ENCODE measurements around the gene HLF. TPM values are rescaled to one million over a fixed set of nuclear protein-coding genes. Genes with fewer than 3 reads are reported as not detected.

The HLF gene
- total and polyA plus RNA-seq, 2 donors (not counting 3 experiments of a cell fraction or from before 2014, with no cell fraction given) = not detected

- dilution Hi-C loops (cut with MboI; ENCODE audit: extremely low pct_ligation_motif_present, low sequenced_read_pairs) = no loop called here
- Histone ChIP-seq H3K36me3 (ENCODE audit: control insufficient read depth in 2 of 2, extremely low read depth in 1 of 2, insufficient read depth in 2 of 2, low read length in 2 of 2) (no peaks in the 10 kb centered on the region), H3K9me3 (replicated peaks; ENCODE audit: control insufficient read depth, insufficient read depth, low read length) (no peaks in the 10 kb centered on the region), H3K4me2 (ENCODE audit: insufficient read depth, low read length) (no peak overlapping the region), H3K9me1 (replicated peaks; ENCODE audit: control insufficient read depth, extremely low read depth, insufficient read depth, low read length) (no peaks in the 10 kb centered on the region), H3K27me3 (ENCODE audit: control insufficient read depth in 2 of 2, insufficient read depth in 2 of 2, low read length in 2 of 2) (peaks cover 0 to 3% of the 10 kb centered on the region in 2 experiments), H2AFZ (ENCODE audit: low read depth, low read length) (no peak overlapping the region), H3K9ac (replicated peaks; ENCODE audit: extremely low read depth, insufficient read depth, low read length) (no peak overlapping the region), H3K4me3 (replicated peaks in 1 of 3; ENCODE audit: insufficient read depth in 1 of 3, low read depth in 1 of 3, low read length in 3 of 3) (no peak overlapping the region), H3K79me2 (ENCODE audit: control insufficient read depth, insufficient read depth, low read length) (no peaks in the 10 kb centered on the region), H3K27ac (ENCODE audit: insufficient read depth, low read depth, low read length) (no peak overlapping the region), H3K4me1 (ENCODE audit: control insufficient read depth, extremely low read depth, insufficient read depth, low read length) (no peaks in the 10 kb centered on the region), H4K20me1 (replicated peaks; ENCODE audit: control insufficient read depth, extremely low read depth, insufficient read depth, low read length) (no peaks in the 10 kb centered on the region)
- intact Hi-C loops (cut with micrococcal nuclease) = no loop called here
- POLR2A ChIA-PET = no interaction called here
- TF ChIP-seq CTCF (IDR thresholded peaks at IDR 0.05; ENCODE audit: extremely low read depth in 1 of 2, insufficient read depth in 1 of 2, low read depth in 1 of 2, low read length in 2 of 2) (no peak), GATA2 (IDR thresholded peaks at IDR 0.05; ENCODE audit: insufficient read depth, insufficient read length, low read depth, low read length) (no peak), FOS (IDR thresholded peaks at IDR 0.05; ENCODE audit: borderline replicate concordance, insufficient read depth, low read length) (no peak)
- CTCF ChIA-PET = no interaction called here
- DNase-seq (ENCODE audit: low read depth, low spot score) (no peak), FAIRE-seq (no peak)
- BruUV-seq (replicated peaks) = no TSS peak
These were observed 75.4 kb downstream of the HLF start for GRCh38 chr17:55340176-55340575.

GRCh38 chr17:55340686-55341085 lies 75.9 kb downstream of the HLF start:
- no peak overlapping the region for H3K9ac ChIP-seq (replicated peaks; ENCODE audit: extremely low read depth, insufficient read depth, low read length)
- no peaks in the 10 kb centered on the region for H3K9me1 ChIP-seq (replicated peaks; ENCODE audit: control insufficient read depth, extremely low read depth, insufficient read depth, low read length)
- no peak overlapping the region for H3K27ac ChIP-seq (ENCODE audit: insufficient read depth, low read depth, low read length)
- DNase-seq (ENCODE audit: low read depth, low spot score) = no peak
- no peak for FAIRE-seq
- no peaks in the 10 kb centered on the region for H3K4me1 ChIP-seq (ENCODE audit: control insufficient read depth, extremely low read depth, insufficient read depth, low read length)
- H4K20me1 ChIP-seq (replicated peaks; ENCODE audit: control insufficient read depth, extremely low read depth, insufficient read depth, low read length) = no peaks in the 10 kb centered on the region
- no TSS peak for BruUV-seq (replicated peaks)
- no peak for TF ChIP-seq MAX (IDR thresholded peaks at IDR 0.05; ENCODE audit: insufficient read depth, insufficient read length)
- no peak for TF ChIP-seq FOS (IDR thresholded peaks at IDR 0.05; ENCODE audit: borderline replicate concordance, insufficient read depth, low read length)
- TF ChIP-seq POLR2A (IDR thresholded peaks at IDR 0.05; ENCODE audit: low read depth, low read length) = no peak
- no peak for TF ChIP-seq EZH2 (IDR thresholded peaks at IDR 0.05; ENCODE audit: borderline replicate concordance, low read depth, low read length, severe bottlenecking)
- no peak for TF ChIP-seq GATA2 (IDR thresholded peaks at IDR 0.05; ENCODE audit: insufficient read depth, insufficient read length, low read depth, low read length)
- TF ChIP-seq POLR2AphosphoS5 (IDR thresholded peaks at IDR 0.05; ENCODE audit: insufficient read depth, low read depth, low read length) = no peak
- no peak for TF ChIP-seq CTCF (IDR thresholded peaks at IDR 0.05; ENCODE audit: extremely low read depth in 1 of 2, insufficient read depth in 1 of 2, low read depth in 1 of 2, low read length in 2 of 2)
- TF ChIP-seq MYC (IDR thresholded peaks at IDR 0.05; ENCODE audit: low read depth, low read length) = no peak
- no peak for TF ChIP-seq JUN (IDR thresholded peaks at IDR 0.05; ENCODE audit: borderline replicate concordance, insufficient read depth, insufficient read length, low read depth)
- no peaks in the 10 kb centered on the region for H3K9me3 ChIP-seq (replicated peaks; ENCODE audit: control insufficient read depth, insufficient read depth, low read length)
- peaks cover 0 to 3% of the 10 kb centered on the region in 2 experiments for H3K27me3 ChIP-seq (ENCODE audit: control insufficient read depth in 2 of 2, insufficient read depth in 2 of 2, low read length in 2 of 2)
- POLR2A ChIA-PET = no interaction called here
- no peak overlapping the region for H3K4me3 ChIP-seq (replicated peaks in 1 of 3; ENCODE audit: insufficient read depth in 1 of 3, low read depth in 1 of 3, low read length in 3 of 3)
- CTCF ChIA-PET = no interaction called here
- H2AFZ ChIP-seq (ENCODE audit: low read depth, low read length) = no peak overlapping the region
- intact Hi-C loops (cut with micrococcal nuclease) = no loop called here
- H3K4me2 ChIP-seq (ENCODE audit: insufficient read depth, low read length) = no peak overlapping the region
- no peaks in the 10 kb centered on the region for H3K36me3 ChIP-seq (ENCODE audit: control insufficient read depth in 2 of 2, extremely low read depth in 1 of 2, insufficient read depth in 2 of 2, low read length in 2 of 2)
- dilution Hi-C loops (cut with MboI; ENCODE audit: extremely low pct_ligation_motif_present, low sequenced_read_pairs) = no loop called here
- no peaks in the 10 kb centered on the region for H3K79me2 ChIP-seq (ENCODE audit: control insufficient read depth, insufficient read depth, low read length)

All from endothelial cell of umbilical vein (primary cell).